Measurements from ENCODE around the gene HIVEP1. TPM values are rescaled to one million over a fixed set of nuclear protein-coding genes. Genes with fewer than 3 reads are reported as not detected.

The HIVEP1 gene
- total RNA-seq, 1 donor from 2014 or later = 37.1 TPM

GRCh38 chr6:12010635-12011275 lies 1.4 kb upstream of the HIVEP1 start:
- Mint-ChIP-seq H3K4me3 (ENCODE audit: unreplicated experiment) (peak overlapping the region; percentile 95), H3K9me3 (ENCODE audit: unreplicated experiment) (peaks cover 16% of the 10 kb centered on the region), H3K27me3 (ENCODE audit: unreplicated experiment) (peaks cover 10% of the 10 kb centered on the region), H3K4me1 (ENCODE audit: low read depth, unreplicated experiment) (peaks cover 29% of the 10 kb centered on the region), H3K27ac (ENCODE audit: unreplicated experiment) (peak overlapping the region; percentile 87), H3K36me3 (ENCODE audit: unreplicated experiment) (no peaks in the 10 kb centered on the region)
- TF ChIP-seq, protein P1, sequence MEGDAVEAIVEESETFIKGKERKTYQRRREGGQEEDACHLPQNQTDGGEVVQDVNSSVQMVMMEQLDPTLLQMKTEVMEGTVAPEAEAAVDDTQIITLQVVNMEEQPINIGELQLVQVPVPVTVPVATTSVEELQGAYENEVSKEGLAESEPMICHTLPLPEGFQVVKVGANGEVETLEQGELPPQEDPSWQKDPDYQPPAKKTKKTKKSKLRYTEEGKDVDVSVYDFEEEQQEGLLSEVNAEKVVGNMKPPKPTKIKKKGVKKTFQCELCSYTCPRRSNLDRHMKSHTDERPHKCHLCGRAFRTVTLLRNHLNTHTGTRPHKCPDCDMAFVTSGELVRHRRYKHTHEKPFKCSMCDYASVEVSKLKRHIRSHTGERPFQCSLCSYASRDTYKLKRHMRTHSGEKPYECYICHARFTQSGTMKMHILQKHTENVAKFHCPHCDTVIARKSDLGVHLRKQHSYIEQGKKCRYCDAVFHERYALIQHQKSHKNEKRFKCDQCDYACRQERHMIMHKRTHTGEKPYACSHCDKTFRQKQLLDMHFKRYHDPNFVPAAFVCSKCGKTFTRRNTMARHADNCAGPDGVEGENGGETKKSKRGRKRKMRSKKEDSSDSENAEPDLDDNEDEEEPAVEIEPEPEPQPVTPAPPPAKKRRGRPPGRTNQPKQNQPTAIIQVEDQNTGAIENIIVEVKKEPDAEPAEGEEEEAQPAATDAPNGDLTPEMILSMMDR (IDR thresholded peaks at IDR 0.05; ENCODE audit: partially characterized antibody, unreplicated experiment) = no peak
- peak; percentile 65 for DNase-seq

GRCh38 chr6:12011276-12012037 lies 655 bp upstream of the HIVEP1 start:
- peaks cover 10% of the 10 kb centered on the region for H3K27me3 Mint-ChIP-seq (ENCODE audit: unreplicated experiment)
- peak overlapping the region; percentile 87 for H3K27ac Mint-ChIP-seq (ENCODE audit: unreplicated experiment)
- H3K4me1 Mint-ChIP-seq (ENCODE audit: low read depth, unreplicated experiment) = peaks cover 29% of the 10 kb centered on the region
- peak; percentile 94 for DNase-seq
- peak overlapping the region; percentile 95 for H3K4me3 Mint-ChIP-seq (ENCODE audit: unreplicated experiment)
- H3K9me3 Mint-ChIP-seq (ENCODE audit: unreplicated experiment) = peaks cover 16% of the 10 kb centered on the region
- H3K36me3 Mint-ChIP-seq (ENCODE audit: unreplicated experiment) = no peaks in the 10 kb centered on the region
- TF ChIP-seq, protein P1 (IDR thresholded peaks at IDR 0.05; ENCODE audit: partially characterized antibody, unreplicated experiment) = no peak

- TF ChIP-seq, protein P1 (IDR thresholded peaks at IDR 0.05; ENCODE audit: partially characterized antibody, unreplicated experiment) = no peak
- peak; percentile 78 for DNase-seq
- Mint-ChIP-seq H3K4me3 (ENCODE audit: unreplicated experiment) (peak overlapping the region; percentile 92), H3K9me3 (ENCODE audit: unreplicated experiment) (peaks cover 16% of the 10 kb centered on the region), H3K4me1 (ENCODE audit: low read depth, unreplicated experiment) (peaks cover 21% of the 10 kb centered on the region), H3K36me3 (ENCODE audit: unreplicated experiment) (peaks cover 6% of the 10 kb centered on the region), H3K27ac (ENCODE audit: unreplicated experiment) (peak overlapping the region; percentile 88), H3K27me3 (ENCODE audit: unreplicated experiment) (peaks cover 10% of the 10 kb centered on the region)
Measured at GRCh38 chr6:12012558-12013306, 620 bp downstream of the HIVEP1 start.

- TF ChIP-seq, protein P1 (IDR thresholded peaks at IDR 0.05; ENCODE audit: partially characterized antibody, unreplicated experiment) = no peak
- Mint-ChIP-seq H3K36me3 (ENCODE audit: unreplicated experiment) (peaks cover 8% of the 10 kb centered on the region), H3K4me3 (ENCODE audit: unreplicated experiment) (peak overlapping the region; percentile 92), H3K27me3 (ENCODE audit: unreplicated experiment) (peaks cover 10% of the 10 kb centered on the region), H3K9me3 (ENCODE audit: unreplicated experiment) (peaks cover 12% of the 10 kb centered on the region), H3K4me1 (ENCODE audit: low read depth, unreplicated experiment) (peaks cover 15% of the 10 kb centered on the region), H3K27ac (ENCODE audit: unreplicated experiment) (peak overlapping the region; percentile 88)
- DNase-seq = no peak
Measured at GRCh38 chr6:12013307-12013719, 1.2 kb downstream of the HIVEP1 start.
